Activated CD8-positive, alpha-beta memory T cell treated with anti-CD3 and anti-CD28 coated beads for 48 hours (primary cell): ENCODE results near the gene INO80.

Experiments used
- DNase-seq, 3 experiments: peaks; one replicate each; pipeline ENCODE4 v3.0.0-alpha.2; 2020; ENCODE audit warnings: low read depth in 2 of 3, low spot score in 2 of 3

The INO80 gene

DNA sequence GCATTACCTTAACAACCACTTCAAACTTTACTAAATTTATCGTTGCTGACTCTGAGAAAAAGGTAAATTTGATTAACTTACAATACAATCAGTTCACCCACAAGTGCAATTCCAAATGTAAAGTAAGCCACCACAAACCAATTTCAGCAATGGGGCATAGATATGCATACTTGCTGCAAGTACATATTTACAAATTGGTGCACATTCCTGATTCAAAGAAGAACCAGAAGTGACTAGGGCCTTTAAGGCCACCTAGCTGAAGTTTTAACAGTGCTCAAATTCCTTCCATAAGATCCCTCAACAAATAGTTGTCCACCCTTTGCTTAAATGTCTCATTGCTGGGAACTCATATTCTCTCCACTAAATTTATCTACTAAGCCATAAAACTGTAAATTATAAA is 67.2 kb downstream of the INO80 start:
- no peak for DNase-seq

DNA sequence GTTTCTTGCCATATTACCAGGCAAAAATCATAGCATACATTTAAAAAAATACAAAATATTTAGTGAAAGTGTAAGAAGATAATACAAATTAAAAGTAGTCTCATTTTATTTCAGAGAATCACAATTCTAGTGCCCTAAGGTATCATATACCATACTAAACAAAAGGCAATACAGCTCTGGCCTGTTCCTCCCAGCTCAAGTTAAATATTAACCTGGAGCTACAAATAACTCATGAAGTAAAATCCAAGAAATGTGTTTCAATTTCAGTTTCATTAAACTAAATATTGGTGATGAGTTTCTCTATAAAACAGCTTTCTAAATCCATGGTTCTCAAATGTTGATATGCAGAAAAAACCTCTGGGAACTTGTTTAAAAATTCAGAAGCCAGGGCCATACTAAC is 67.7 kb downstream of the INO80 start:
- no peak for DNase-seq

DNA sequence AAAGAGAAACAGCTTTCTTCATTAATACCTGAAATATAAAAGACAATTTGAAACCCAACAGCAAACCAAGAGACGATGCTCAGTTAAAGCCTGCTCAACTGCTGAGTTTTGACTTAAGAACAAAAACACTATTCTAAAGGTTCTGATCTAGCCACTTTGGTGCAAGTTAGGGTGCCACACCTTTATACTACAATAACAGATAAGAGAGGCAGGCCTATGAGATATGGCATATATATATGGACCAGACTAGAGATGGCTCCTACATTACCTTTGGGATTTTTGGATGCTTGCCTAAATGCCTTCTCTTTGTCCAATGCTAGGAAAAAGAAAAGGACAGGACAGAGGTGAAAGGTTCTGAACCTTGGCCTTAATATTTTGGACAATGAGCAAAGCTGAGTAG is 68.6 kb downstream of the INO80 start:
- no peak for DNase-seq

DNA sequence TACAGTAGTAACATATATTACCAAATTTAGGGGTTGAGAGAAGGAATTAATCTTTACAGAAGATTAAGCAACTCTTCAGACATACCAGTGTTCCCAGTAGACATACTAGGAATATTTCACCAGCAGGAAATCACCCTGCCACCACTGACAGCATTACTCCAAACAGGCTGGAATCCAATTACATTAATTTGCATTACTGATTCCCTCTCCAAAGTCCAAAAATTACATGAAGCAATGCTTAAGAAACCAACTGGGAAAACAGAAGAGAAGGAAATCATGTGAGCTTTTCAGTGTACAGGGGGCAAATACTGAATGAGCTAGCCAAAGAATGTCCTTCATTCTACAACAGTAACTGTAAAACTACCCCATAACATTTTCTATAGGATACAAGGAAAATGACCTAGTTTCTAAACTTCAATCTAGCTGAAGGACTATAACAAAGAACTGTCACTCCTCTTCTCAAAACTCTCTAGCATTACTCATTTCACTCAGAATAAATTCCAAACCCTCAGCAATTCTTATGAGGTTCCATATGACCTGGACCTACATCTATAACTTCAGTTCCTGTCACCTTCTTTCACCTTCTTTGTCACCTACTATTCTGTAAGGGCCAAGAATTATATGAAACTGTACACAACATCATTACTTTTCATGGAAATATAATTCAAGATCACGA is 72.7 kb downstream of the INO80 start:
- no peak for DNase-seq

DNA sequence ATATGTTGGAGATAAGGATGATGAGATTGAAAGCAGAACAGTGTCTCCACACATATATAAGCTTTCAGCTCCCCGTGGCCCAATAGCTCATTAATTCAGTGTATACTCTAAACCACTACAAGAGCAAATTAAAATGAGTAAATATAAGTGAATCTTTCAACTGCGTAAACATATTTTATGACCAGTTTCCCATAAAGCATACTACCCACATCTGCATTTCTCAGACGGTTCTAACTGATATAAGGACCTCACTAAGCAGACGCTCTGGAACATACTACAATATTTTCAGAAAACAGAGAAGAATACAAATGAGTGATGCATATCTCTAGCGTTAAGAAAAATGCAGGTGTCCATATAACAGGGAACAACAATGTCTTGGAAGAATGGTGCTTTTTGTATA is 73.2 kb downstream of the INO80 start:
- DNase-seq, result no peak

DNA sequence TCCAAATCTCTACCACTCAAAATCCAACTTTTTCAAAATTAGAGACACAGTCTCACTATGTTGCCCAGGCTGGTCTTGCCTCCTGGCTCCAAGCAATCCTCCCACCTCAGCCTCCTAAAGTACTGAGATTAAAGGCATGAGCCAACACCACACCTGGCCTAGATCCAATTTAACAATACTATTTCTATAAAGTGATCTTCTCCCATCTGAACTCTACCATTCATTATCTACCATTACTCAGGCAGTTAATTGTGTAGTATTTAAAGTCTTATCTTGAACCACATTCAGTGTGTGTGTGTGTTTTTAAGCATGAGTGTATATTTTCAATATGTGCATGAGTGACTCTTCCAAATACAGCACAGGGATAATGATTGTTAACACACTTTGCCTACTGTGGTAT is 77.0 kb downstream of the INO80 start:
- no peak for DNase-seq

DNA sequence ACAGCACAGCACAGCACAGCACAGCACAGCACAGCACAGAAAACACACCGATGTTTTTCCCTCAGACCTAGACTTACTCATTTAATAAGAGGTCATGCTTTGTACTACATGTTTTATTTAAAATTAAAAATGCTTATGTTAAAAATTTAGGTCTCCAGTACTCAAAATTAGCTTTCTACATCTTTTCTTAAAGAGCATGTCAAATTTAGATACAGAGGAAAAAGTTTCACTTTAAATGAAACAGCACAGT is 84.1 kb downstream of the INO80 start:
- no peak for DNase-seq

DNA sequence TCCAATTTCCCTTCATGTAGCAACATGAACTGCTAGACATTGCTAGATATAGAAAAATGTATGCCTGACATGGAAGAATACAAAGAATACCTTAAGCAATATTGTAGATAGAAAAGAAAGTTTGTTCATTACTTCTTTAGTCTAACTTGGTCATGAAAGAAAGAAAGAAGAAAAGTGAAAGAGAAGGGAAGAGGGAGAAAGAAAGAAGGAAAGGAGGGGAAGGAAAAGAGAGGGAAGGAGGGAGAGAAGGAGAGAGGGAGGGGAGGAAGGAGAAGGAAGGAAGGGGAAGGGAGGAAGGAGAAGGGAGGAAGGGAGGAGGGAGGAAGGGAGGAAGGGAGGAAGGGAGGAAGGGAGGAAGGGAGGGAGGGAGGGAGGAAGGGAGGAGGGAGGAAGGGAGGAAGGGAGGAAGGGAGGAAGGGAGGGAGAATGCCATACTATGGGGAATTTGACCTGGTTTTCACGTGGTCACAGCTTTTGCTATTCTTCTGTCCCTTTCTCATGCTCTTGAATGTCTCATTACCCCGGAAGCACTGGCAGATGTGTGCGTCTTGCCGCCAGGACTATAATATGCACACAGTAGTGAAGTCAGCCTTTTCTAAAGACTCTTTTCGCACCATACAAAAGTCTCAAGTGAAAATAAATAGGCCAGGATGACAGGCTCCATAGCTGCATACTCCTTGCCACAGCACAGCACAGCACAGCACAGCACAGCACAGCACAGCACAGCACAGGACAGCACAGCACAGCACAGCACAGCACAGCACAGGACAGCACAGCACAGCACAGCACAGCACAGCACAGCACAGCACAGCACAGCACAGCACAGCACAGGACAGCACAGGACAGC is 84.6 kb downstream of the INO80 start:
- no peak for DNase-seq

DNA sequence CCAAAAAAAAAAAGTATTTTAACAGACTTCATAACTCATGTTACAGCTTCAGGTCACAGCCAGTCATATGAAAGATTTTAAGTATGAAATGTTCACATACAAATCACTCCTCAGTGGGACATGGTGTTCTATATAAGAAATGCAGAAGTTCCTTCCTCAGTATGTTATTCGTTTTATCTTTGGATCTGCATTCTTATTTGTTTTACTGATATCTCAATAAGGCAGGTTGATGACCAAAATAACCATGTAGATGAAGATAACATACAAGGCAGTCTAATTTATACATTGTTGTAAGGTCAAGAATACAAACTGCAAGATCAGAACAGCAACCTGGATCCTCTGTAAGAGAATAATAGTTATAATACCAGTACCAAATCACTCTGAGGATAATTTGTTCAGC is 87.2 kb downstream of the INO80 start:
- no peak for DNase-seq

DNA sequence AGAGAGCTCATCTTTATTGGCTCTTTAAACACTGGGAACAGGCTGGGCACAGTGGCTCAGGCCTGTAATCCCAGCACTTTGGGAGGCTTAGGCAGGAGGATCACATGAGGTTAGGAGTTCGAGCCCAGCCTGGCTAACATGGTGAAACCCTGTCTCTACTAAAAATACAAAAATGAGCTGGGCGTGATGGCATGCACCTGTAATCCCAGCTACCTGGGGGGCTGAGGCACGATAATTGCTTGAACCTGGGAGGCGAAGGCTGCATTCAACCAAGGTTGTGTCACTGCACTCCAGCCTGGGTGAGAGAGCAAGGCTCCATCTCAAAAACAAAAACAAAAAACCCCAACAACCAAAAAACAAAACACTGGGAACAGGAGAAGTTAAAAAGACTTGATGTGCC is 90.7 kb downstream of the INO80 start:
- no peak for DNase-seq

DNA sequence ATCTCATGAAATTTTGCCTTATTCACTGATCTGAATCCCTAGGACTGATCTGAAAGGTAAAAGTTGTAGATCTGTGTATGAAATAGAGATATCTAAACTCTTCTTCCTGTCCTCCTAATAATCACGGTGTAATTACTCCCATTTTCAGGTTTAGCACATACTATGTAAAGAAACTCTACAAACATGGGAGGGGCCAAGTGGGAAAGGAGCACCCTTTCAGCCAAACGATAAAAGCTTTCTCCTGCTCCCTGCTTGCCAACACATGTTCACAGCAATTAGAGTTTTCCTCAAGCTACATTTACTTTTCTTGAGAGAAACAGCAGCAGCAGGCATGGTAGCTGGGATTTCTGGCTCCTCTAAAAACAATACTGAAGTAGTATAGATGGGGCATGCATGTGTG is 91.2 kb downstream of the INO80 start:
- DNase-seq, result no peak

DNA sequence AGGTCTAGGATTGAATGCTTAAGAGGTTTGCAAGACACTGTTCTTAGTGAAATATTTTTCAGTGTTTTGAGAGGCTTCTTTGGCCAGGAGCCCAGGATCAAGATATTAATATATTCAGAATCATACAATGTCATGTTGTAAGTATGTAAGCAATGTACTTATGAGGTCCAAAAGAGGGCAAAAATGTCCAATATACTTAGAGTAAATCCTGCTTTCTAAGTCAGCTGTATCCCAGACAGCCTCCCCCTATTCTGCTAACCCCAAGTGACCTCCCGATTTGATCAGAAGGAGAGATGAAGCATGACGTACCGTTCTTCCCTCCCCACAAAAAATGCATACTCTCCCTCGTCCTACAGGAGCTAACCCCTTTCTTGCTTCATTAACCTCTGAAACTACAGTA is 91.9 kb downstream of the INO80 start:
- DNase-seq, result no peak

DNA sequence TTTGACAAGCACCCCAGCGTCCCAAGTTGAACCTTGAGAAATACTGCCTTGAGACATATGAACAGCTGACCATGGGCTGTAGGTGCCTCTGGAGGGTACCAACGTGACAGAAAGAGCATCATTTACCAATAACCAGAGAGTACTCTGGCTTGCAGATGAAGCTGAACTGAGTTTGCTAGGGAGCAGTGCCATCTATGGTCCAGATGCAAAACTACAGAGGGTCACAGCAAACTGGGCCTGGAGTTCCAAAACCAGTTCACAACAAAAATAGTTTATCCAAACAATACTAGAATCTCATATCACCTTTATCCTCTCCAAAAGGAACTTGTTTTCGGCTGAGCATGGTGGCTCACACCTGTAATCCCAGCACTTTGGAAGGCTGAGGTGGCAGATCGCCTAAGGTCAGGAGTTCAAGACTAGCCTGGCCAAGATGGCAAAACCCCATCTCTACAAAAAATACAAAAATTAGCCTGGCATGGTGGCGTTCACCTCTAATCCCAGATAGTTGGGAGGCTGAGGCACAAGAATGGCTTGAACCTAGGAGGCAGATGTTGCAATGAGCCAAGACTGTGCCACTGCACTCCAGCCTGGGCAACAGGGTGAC is 93.5 kb downstream of the INO80 start:
- DNase-seq, result no peak

DNA sequence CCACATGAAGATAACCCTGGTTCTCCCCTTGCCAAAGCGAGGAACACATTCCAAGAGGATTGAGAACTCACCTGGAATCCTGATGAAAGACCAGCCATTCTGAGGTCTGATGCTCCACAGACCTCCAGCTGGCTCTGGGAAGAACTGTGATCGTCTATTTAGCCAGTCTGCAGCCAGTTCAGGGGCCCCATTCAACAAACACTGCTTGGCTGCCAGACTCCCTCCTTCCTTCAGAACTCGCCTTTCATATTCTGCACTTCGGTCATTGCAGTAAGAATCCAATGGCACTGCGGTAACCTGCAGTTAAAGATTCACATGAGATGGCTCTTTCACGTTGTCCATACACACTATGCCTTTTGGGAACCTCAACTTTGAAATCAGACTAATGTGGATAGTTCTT is 95.3 kb downstream of the INO80 start:
- no peak for DNase-seq

DNA sequence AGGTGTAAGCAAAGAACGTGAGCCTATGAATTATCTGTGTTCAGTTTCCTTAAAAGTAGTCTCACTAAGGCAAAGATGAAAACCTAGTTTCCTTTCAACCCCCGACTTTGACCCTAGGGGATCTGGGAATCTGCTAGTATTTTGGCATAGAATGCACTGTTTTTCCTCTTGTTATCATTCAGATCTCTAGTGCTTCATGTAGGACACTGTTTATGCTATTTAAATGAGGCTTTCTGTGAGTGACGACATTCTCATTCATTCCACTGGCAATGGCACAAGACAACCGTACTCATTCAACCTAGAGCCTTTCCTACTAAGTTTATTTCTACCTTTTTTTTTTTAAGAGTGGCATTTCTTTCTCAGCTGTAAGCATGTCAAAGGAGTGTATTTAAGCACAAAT is 95.8 kb downstream of the INO80 start:
- no peak for DNase-seq

DNA sequence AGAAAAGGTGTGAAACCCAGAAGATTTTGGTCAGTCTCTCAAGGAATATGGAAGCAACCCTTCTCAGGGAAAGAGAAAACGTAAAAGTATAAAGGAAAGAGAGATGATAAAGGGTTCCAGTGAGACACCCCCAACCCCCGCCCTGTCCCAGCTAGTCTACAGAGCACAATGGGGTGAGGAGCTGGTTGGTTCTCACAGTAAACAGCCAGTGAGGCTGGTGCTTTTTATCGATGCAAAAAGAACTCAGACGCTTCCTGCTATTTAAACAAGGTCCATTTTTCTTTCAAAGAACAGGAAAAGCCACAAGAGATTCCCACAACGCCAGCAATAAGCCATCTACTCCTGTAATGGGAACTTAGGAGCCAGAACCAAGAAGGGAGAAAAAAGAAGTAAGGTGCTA is 96.9 kb downstream of the INO80 start:
- DNase-seq, result no peak

DNA sequence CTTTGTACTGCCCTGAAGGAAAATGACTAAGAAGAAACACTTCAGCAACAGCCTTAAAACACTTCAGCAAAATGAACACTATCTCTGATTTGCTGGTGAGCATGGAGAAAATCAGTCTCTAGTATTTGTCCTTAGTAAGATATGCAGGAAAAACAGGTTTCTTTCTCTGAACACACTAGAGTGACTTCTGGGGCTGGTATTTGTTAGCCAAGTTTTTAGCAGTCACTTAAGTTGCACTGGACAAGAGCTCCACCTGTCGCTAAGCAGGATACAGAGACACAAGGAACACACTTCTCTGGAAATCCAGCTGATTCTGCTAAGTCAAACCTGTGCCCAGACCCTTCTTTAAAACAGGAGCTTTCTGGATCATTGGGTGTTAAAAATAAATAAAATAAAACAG is 97.5 kb downstream of the INO80 start:
- no peak for DNase-seq

DNA sequence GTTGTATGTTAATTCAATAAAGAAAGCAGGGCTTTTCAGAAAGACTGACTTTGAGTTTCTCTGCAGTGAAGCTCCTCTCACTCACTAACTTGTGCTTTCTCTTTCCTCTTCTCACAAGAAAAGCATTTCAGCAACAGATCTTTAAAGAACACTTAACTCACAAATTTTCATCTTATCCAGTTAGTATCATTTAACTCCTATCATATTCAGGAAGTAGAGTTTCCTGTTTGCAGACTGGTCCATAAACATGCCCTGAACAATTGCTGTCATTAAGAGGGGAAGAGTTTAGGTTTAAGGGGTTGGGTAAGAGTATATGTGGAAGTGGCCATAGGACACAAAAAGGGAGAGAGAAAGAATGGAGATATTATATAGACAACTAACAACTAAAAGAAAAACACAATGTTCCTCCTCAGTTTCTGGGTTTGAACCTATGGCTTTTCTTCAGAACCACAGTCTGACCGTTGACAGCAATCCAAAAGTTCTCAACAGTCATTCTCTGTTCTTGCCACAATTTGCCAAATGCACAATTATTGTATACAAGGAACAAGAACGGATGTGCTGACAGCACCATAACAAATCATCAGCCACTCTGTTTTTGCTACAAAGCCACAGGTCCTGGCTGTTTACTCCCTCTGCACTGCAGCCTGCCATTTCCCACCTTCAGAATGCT is 98.9 kb downstream of the INO80 start:
- DNase-seq, result no peak

DNA sequence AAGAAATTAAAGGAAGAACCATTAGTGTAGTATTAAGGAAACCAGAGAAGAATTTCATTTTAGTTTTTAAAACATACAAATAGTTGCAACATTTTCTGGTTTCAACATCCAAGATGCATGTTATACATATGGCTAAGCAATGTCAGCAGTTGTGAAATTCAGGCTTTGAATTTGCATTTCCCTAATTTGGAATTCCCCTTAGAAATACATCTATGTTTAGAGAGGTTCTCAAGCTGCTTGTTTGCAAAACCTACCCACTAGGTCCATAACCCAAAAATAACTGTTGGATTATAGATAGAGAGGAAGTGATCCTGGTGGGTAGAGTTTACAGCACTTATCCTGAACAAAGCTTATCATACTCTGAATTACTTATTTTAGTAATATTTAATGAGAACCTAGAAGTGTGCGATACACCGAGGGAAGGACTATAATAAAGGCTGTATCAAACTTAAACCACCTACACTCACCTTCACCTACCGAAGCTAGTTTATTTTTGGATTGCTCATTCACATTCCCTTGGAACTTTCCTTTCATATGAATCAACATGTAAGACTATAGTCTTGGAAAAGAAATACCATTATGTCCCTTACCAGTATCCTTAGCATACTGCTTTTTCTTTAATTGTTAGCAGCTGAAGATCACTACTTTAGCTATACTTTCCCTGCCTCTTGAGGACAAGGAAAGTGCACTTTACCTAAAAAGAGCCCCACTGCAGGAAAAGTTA is 102.2 kb downstream of the INO80 start:
- no peak for DNase-seq

DNA sequence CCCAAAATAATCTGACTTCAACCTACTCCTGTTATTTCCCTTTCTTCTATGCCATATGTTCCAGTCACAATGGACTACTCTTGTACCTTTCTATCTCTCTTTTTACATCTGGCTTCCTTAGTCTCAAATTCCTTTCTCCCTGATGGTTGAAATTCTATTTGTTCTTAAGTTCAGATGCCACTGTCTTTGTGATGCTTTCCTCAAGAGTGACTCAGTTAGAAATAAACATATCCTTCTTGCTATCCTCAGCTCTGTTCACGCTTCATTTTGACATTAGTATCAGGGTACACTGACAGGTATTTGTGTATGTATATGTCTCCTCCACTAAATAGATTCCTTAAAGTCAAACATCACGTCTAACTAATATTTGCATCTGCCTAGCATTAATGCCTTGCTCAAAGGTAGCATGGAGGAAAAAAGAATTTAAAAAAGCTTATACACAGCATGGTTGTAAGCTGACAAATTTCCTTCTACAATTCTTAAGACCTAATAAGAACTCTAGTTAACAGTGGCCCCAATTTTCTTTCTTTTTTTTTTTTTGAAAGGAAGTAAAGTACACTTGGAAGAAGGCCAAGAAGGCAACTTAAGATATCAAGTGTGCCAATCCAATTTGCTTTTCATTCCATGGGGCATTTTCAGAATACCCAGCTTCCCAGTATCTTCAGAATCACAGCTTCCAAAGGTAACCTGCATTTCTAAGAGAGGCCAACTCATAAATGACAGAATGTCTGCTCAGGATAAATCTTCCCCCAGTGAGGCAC is 104.8 kb downstream of the INO80 start:
- no peak for DNase-seq

DNA sequence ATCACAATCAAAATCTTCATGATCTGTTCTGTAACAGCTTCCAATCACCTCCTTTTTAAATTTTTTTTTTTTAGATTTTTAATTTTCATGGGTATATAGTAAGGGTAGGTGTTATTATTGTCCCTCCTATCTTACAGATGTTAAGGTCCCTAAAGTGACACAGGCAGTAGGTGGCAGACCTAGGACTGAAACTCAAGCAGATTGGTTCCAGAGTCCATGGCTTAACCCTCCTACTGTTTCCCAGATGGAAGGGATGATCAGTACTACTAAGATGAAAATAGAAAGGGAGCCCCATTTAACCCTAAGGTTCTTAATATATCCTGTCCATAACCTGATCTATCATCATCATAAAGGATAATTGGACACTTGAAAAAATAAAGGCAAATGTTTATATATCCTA is 105.7 kb downstream of the INO80 start:
- DNase-seq, result no peak
